Hippocampal formation (tissue), 2 donors: ENCODE measurements around the gene SPEM1.

Source experiments
- DNase-seq, 2 donors: peaks; one replicate each; lab custom pipeline; 2025; lab: John Stamatoyannopoulos, UW

Gene SPEM1

GRCh38 chr17:7398612-7399011 lies 21.5 kb upstream of the SPEM1 start:
- no peak for DNase-seq

GRCh38 chr17:7403043-7403726 lies 16.9 kb upstream of the SPEM1 start:
- no peak for DNase-seq

DNA sequence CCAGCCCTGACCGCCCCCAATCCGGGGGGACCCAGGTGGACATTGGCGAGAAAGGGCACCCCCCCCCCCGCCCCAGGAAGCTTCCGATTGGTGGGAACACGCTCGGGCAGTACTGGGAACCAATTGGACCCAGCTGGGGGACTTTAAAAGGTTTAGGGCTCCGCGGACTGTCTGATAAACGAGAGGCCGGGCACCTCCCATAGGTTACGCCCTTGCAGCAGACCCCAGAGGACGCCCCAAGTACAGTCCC lies 16.5 kb upstream of the SPEM1 start:
- DNase-seq = peak in 1 of 2 donors; percentile 61

GRCh38 chr17:7403977-7404736 lies 16.0 kb upstream of the SPEM1 start, which contains the start of gene TMEM256:
Gene TMEM256 (minus strand): TSS chr17:7404097. CDS start chr17:7404084, 13 bp downstream.
- DNase-seq = peak; percentile 99 to 100

GRCh38 chr17:7404737-7405349 lies 15.3 kb upstream of the SPEM1 start:
- no peak for DNase-seq

DNA sequence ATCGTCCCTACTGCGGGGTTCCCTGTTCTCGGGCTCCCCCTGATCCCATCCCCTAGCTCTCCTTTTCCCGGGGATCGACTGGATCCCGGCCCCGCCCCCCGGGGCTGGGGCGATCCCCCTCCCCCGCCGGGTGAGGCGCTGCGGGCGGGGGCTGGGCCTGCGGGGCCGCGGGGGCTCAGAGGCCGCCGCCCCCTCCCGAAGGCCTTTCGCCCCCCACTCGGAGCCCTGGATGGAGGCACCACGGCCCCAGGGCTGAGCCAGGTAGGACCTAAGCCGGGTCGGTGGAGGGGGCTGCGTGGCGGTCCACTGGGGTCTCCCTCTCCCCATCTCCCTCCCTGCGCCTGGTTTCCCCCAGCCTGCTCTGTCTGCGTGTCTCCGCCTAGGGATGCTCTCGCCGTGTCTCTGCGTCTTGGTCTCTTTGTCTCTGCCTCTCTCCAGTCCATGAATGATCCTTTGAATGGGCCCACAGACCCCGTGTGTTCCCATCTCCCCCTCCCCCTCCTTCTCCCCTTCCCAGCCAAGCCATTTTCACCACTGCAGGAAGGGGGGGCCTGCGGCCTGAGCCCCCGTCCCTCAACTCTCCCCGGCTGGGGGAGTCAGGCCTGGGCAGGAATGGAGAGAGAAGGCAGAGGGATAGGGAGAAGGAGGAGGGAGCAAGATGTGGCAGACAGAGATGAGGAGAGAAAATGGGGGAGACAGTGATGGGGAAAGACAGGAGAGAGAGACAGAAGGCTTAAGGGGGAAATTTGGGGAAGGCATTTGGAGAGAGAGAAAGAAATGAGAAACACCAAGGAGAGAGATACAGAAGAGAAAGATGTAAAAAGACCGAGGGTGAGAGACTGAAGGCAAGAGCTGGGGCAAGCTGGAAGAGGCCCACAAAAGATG lies 14.5 kb upstream of the SPEM1 start:
- DNase-seq = no peak

DNA sequence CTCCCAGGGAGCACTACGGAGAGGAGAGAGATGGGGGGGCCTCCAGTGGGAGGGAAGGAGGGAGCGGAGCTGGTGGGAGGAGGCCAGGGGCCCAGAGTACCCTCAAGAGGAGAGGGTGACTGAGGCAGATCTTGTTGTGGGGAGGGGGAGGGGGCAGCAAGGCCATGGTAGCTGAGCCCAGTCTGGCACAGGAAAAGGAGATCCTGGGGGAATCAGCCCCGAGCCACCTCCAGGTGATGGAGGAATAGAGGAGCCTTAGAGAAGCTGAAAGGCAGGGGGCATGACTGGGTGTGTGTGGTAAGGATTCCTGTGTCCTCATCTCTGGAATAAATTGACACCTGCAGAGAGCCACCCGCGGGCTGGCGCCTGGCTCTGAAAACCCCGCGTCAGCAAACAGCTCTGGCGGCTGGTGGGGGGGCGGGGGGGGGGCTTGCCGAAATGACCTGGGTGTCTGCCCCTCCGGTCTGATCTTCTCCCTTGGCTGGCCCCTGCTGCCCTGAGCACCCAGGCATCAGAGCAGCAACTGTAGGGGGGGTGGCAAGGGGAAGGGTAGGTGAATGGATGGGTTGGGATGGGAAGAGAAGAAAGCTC lies 13.8 kb upstream of the SPEM1 start:
- no peak for DNase-seq

DNA sequence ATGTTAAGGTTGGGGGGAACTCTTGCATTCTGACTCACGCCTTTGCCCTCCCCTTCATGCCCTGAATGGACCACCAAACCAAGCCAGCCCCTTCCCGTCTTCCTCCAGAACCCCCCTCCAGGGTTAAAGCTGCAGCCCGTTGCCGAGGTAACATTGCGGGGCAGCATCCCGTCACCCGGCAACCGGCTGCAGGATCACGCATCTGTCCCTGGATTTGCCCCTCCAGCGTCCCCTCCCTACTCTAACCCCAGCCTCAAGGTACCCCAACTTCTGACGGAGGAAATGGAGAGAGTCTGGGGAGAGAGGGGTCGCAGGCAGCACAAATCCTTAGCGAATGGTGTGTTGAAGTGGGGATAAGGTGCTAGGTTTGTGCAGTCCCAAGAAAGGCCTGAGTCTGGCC lies 13.0 kb upstream of the SPEM1 start:
- no peak for DNase-seq

GRCh38 chr17:7407485-7408251 lies 12.5 kb upstream of the SPEM1 start, which contains the start of gene NLGN2:
Gene NLGN2 (plus strand): TSS chr17:7407845. CDS start chr17:7408256, 411 bp downstream.
- no peak for DNase-seq

GRCh38 chr17:7408252-7408727 lies 11.8 kb upstream of the SPEM1 start:
- DNase-seq = no peak

- DNase-seq = no peak
Measured at GRCh38 chr17:7408863-7409262, 11.3 kb upstream of the SPEM1 start.

DNA sequence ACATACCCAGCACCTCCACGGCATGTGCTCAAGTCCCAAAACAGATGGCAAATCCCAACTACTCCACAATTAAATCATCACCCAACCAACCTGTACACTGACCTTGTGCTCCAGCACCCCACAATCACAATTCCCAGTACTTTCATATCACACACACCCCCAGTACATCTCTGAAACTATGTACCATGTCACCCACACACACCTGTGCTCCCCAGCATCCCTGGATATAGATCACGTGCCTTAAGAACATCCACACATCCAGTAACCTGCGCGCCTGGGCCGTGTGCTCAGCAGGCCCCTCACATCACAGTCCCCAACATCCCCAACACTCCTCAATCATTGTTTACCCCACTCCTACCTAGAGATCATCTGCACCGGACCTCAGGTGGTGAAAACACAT lies 10.4 kb upstream of the SPEM1 start:
- DNase-seq = no peak

DNA sequence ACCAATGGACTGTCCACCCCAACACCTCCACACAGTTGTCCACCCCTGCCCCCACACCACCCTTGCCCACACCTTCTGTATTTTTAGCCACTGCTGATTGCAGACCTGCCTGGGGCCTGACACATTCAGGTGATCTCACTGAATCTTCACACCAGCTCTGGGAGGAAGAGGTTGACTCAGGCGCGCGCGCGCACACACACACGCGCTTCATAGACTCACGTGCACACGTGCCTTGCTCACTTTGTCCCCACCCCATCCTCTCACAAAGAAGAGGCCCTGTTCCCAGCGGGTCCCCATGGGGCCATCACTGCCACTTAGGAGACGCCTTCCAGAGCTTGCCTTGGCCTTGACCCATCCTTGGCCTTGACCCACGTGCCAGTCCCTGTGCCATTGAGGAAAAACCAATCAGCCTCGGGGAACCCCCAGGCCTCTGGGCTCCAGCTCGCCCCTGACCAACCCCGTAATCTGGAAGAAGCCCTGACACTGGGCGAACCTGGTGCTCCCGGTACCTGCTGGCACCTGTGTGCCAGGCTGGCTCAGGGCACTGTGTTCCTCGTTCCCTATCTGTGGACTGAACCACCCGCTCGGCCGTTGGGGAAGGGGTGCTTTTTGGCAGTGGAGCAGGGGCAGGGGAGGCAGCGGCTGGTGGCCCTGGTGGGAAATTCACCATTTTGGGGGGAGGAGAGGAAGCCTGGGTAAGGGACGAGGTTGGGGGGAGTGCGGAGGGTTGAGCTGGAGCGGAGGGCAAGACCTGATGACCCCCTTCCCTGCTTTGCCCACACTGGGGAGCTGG lies 9.3 kb upstream of the SPEM1 start:
- DNase-seq = no peak

DNA sequence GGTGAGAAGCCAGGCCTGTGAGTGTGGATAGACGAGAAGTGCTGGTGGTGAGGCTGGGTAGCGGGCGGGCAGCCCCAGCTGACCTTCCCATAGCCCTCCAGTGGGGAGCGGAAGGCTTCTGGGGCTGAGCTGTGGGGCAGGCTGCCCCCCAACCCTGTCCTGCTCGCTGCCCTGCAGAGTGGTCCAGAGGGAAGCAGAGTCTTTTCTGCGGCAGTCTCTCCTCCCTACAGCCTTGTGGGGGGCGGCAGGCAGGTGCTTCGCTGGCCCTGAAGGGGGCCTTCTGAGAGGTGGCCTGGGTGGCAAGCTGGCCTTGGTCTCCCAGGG lies 8.7 kb upstream of the SPEM1 start:
- DNase-seq = no peak

GRCh38 chr17:7413346-7413985 lies 6.7 kb upstream of the SPEM1 start:
- DNase-seq = no peak

- no peak for DNase-seq
Measured at GRCh38 chr17:7414837-7415236, 5.3 kb upstream of the SPEM1 start.

GRCh38 chr17:7415784-7416183 lies 4.3 kb upstream of the SPEM1 start:
- DNase-seq = no peak

GRCh38 chr17:7416323-7416722 lies 3.8 kb upstream of the SPEM1 start:
- DNase-seq = no peak

DNA sequence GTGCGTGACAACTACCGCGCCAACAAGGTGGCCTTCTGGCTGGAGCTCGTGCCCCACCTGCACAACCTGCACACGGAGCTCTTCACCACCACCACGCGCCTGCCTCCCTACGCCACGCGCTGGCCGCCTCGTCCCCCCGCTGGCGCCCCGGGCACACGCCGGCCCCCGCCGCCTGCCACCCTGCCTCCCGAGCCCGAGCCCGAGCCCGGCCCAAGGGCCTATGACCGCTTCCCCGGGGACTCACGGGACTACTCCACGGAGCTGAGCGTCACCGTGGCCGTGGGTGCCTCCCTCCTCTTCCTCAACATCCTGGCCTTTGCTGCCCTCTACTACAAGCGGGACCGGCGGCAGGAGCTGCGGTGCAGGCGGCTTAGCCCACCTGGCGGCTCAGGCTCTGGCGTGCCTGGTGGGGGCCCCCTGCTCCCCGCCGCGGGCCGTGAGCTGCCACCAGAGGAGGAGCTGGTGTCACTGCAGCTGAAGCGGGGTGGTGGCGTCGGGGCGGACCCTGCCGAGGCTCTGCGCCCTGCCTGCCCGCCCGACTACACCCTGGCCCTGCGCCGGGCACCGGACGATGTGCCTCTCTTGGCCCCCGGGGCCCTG lies 3.0 kb upstream of the SPEM1 start:
- DNase-seq = no peak
